ENCODE results near the gene GPR17. TPM values are rescaled to one million over a fixed set of nuclear protein-coding genes. Genes with fewer than 3 reads are reported as not detected.
A peak's percentile ranks its signal among the peaks of the same experiment; 100 is the strongest.

The GPR17 gene, protein sequence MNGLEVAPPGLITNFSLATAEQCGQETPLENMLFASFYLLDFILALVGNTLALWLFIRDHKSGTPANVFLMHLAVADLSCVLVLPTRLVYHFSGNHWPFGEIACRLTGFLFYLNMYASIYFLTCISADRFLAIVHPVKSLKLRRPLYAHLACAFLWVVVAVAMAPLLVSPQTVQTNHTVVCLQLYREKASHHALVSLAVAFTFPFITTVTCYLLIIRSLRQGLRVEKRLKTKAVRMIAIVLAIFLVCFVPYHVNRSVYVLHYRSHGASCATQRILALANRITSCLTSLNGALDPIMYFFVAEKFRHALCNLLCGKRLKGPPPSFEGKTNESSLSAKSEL
- polyA plus RNA-seq (2013): 0.25 and 0.33 TPM in 2 replicates

- Histone ChIP-seq H3K9ac (ENCODE audit: low read length) (no peak within 1 kb of the TSS), H3K27ac (ENCODE audit: low read depth, low read length) (no peak within 1 kb of the TSS), H4K12ac (ENCODE audit: low read depth, low read length) (no peak within 1 kb of the TSS), H3K4me3 (ENCODE audit: low read depth, low read length) (no peak within 1 kb of the TSS), H2BK120ac (ENCODE audit: insufficient read depth, low read length, poor library complexity) (no peak within 1 kb of the TSS), H3K4ac (ENCODE audit: low read depth, low read length) (no peak within 1 kb of the TSS), H3K14ac (ENCODE audit: low read length) (peak within 1 kb of the TSS; percentile 11), H3K79me1 (ENCODE audit: low read length) (peaks cover 9% of the 10 kb centered on the region), H3K79me2 (ENCODE audit: control insufficient read depth, insufficient read depth, low read length, poor library complexity) (no peaks in the 10 kb centered on the region), H2AFZ (ENCODE audit: insufficient read depth, low read length, poor library complexity) (no peak within 1 kb of the TSS), H4K8ac (ENCODE audit: low read depth, low read length) (no peak within 1 kb of the TSS), H2AK5ac (ENCODE audit: low read length) (no peak within 1 kb of the TSS), H3K18ac (ENCODE audit: low read length) (no peak within 1 kb of the TSS), H3K4me2 (ENCODE audit: low read length) (no peak within 1 kb of the TSS), H3K36me3 (ENCODE audit: control insufficient read depth in 1 of 2, insufficient read depth in 2 of 2, low read length in 2 of 2) (no peaks in the 10 kb centered on the region), H3K9me3 (ENCODE audit: insufficient read depth, low read depth, low read length) (no peaks in the 10 kb centered on the region), H3K4me1 (ENCODE audit: control insufficient read depth in 1 of 2, insufficient read depth in 2 of 2, low read length in 2 of 2) (peaks cover 5 to 14% of the 10 kb centered on the region in 2 experiments), H2BK5ac (ENCODE audit: low read depth, low read length, poor library complexity) (no peak within 1 kb of the TSS), H3K23ac (ENCODE audit: low read length) (no peak within 1 kb of the TSS), H3K27me3 (ENCODE audit: insufficient read depth, low read length) (no peaks in the 10 kb centered on the region), H4K91ac (ENCODE audit: low read depth, low read length) (peak within 1 kb of the TSS; percentile 25), H2BK12ac (ENCODE audit: low read length) (no peak within 1 kb of the TSS)
- DNase-seq: no peak
- no CpG with 5 or more reads among the region's 37 CpGs for WGBS (ENCODE audit: extremely low coverage, insufficient coverage, insufficient read length)
These were observed at the start of gene GPR17 for GRCh38 chr2:127645395-127646291. GPR17 (plus strand) TSS chr2:127646153; CDS start chr2:127650736, 4,583 bp downstream.

GRCh38 chr2:127596311-127597045 is 49.5 kb upstream of the GPR17 start:
- no peak overlapping the region for H3K18ac ChIP-seq (ENCODE audit: low read length)
- no peak overlapping the region for H3K27ac ChIP-seq (ENCODE audit: low read depth, low read length)
- peaks cover 0 to 2% of the 10 kb centered on the region in 2 experiments for H3K4me1 ChIP-seq (ENCODE audit: control insufficient read depth in 1 of 2, insufficient read depth in 2 of 2, low read length in 2 of 2)
- H3K36me3 ChIP-seq (ENCODE audit: control insufficient read depth in 1 of 2, insufficient read depth in 2 of 2, low read length in 2 of 2): no peaks in the 10 kb centered on the region
- H4K12ac ChIP-seq (ENCODE audit: low read depth, low read length): no peak overlapping the region
- H4K8ac ChIP-seq (ENCODE audit: low read depth, low read length): no peak overlapping the region
- H3K79me1 ChIP-seq (ENCODE audit: low read length): peaks cover 3% of the 10 kb centered on the region
- H4K91ac ChIP-seq (ENCODE audit: low read depth, low read length): no peak overlapping the region
- no peak overlapping the region for H3K4me2 ChIP-seq (ENCODE audit: low read length)
- H3K9me3 ChIP-seq (ENCODE audit: insufficient read depth, low read depth, low read length): no peaks in the 10 kb centered on the region
- H3K4ac ChIP-seq (ENCODE audit: low read depth, low read length): no peak overlapping the region
- H2BK120ac ChIP-seq (ENCODE audit: insufficient read depth, low read length, poor library complexity): no peak overlapping the region
- H2AK5ac ChIP-seq (ENCODE audit: low read length): no peak overlapping the region
- WGBS (ENCODE audit: extremely low coverage, insufficient coverage, insufficient read length): no CpG with 5 or more reads among the region's 14 CpGs
- DNase-seq: no peak
- H3K14ac ChIP-seq (ENCODE audit: low read length): no peak overlapping the region
- H3K23ac ChIP-seq (ENCODE audit: low read length): no peak overlapping the region
- H3K79me2 ChIP-seq (ENCODE audit: control insufficient read depth, insufficient read depth, low read length, poor library complexity): no peaks in the 10 kb centered on the region
- no peak overlapping the region for H2BK5ac ChIP-seq (ENCODE audit: low read depth, low read length, poor library complexity)
- H3K9ac ChIP-seq (ENCODE audit: low read length): no peak overlapping the region
- H3K27me3 ChIP-seq (ENCODE audit: insufficient read depth, low read length): no peaks in the 10 kb centered on the region
- no peak overlapping the region for H2AFZ ChIP-seq (ENCODE audit: insufficient read depth, low read length, poor library complexity)
- no peak overlapping the region for H3K4me3 ChIP-seq (ENCODE audit: low read depth, low read length)
- H2BK12ac ChIP-seq (ENCODE audit: low read length): peak overlapping the region; percentile 56

GRCh38 chr2:127597046-127597983 is 48.6 kb upstream of the GPR17 start:
- Histone ChIP-seq H3K27me3 (ENCODE audit: insufficient read depth, low read length) (no peaks in the 10 kb centered on the region), H4K12ac (ENCODE audit: low read depth, low read length) (no peak overlapping the region), H3K9me3 (ENCODE audit: insufficient read depth, low read depth, low read length) (no peaks in the 10 kb centered on the region), H3K9ac (ENCODE audit: low read length) (no peak overlapping the region), H3K4me1 (ENCODE audit: control insufficient read depth in 1 of 2, insufficient read depth in 2 of 2, low read length in 2 of 2) (peaks cover 0 to 2% of the 10 kb centered on the region in 2 experiments), H4K8ac (ENCODE audit: low read depth, low read length) (no peak overlapping the region), H2BK12ac (ENCODE audit: low read length) (peak overlapping the region; percentile 56), H2BK5ac (ENCODE audit: low read depth, low read length, poor library complexity) (no peak overlapping the region), H3K36me3 (ENCODE audit: control insufficient read depth in 1 of 2, insufficient read depth in 2 of 2, low read length in 2 of 2) (no peaks in the 10 kb centered on the region), H3K4ac (ENCODE audit: low read depth, low read length) (no peak overlapping the region), H2AK5ac (ENCODE audit: low read length) (no peak overlapping the region), H4K91ac (ENCODE audit: low read depth, low read length) (no peak overlapping the region), H3K14ac (ENCODE audit: low read length) (no peak overlapping the region), H3K18ac (ENCODE audit: low read length) (no peak overlapping the region), H3K27ac (ENCODE audit: low read depth, low read length) (no peak overlapping the region), H3K4me3 (ENCODE audit: low read depth, low read length) (no peak overlapping the region), H3K79me2 (ENCODE audit: control insufficient read depth, insufficient read depth, low read length, poor library complexity) (no peaks in the 10 kb centered on the region), H3K23ac (ENCODE audit: low read length) (no peak overlapping the region), H3K79me1 (ENCODE audit: low read length) (peaks cover 3% of the 10 kb centered on the region), H2AFZ (ENCODE audit: insufficient read depth, low read length, poor library complexity) (no peak overlapping the region), H2BK120ac (ENCODE audit: insufficient read depth, low read length, poor library complexity) (no peak overlapping the region), H3K4me2 (ENCODE audit: low read length) (no peak overlapping the region)
- DNase-seq: peak in 1 of 2 donors; percentile 23
- no CpG with 5 or more reads among the region's 17 CpGs for WGBS (ENCODE audit: extremely low coverage, insufficient coverage, insufficient read length)

All from trophoblast cell (in vitro differentiated cells and primary cell).